DOHH2 (cell line): ENCODE results near the gene ZNF384.

ENCODE experiments used
- CTCF ChIP-seq: fragments of 200-600 bp; sonication (generic); IDR thresholded peaks from one replicate; pipeline ENCODE4 v1.5.1; 2014; ENCODE audit warnings: antibody characterized with exemption, mild to moderate bottlenecking, low read depth, low read length; ENCODE audit not compliant: poor library complexity, severe bottlenecking
- EZH2phosphoT487 ChIP-seq: fragments of 200-600 bp; sonication (generic); IDR thresholded peaks from 2 replicates; pipeline ENCODE4 v1.6.1; 2017; ENCODE audit warnings: borderline replicate concordance, mild to moderate bottlenecking, antibody characterized with exemption, low read length, moderate library complexity, mixed read lengths

GRCh38 chr12:6662602-6662905, 26.6 kb downstream of the ZNF384 start:
- no peak for TF ChIP-seq CTCF
- TF ChIP-seq EZH2phosphoT487 = no peak
